Activated T-helper 9 cell treated with anti-CD3 and anti-CD28 coated beads, Interleukin-2, amount 50 U/mL, for 16 hours (primary cell): Measurements from ENCODE around the gene MINDY3.
"Not testable (repeated sequence)": the region's sequence is repeated elsewhere in the genome, so short reads cannot be mapped to it uniquely, and the experiment has no call there.

Experiments used
- DNase-seq: peaks from one replicate; pipeline ENCODE4 v3.0.0-alpha.2; 2020; ENCODE audit warnings: low read depth

Gene MINDY3

DNA sequence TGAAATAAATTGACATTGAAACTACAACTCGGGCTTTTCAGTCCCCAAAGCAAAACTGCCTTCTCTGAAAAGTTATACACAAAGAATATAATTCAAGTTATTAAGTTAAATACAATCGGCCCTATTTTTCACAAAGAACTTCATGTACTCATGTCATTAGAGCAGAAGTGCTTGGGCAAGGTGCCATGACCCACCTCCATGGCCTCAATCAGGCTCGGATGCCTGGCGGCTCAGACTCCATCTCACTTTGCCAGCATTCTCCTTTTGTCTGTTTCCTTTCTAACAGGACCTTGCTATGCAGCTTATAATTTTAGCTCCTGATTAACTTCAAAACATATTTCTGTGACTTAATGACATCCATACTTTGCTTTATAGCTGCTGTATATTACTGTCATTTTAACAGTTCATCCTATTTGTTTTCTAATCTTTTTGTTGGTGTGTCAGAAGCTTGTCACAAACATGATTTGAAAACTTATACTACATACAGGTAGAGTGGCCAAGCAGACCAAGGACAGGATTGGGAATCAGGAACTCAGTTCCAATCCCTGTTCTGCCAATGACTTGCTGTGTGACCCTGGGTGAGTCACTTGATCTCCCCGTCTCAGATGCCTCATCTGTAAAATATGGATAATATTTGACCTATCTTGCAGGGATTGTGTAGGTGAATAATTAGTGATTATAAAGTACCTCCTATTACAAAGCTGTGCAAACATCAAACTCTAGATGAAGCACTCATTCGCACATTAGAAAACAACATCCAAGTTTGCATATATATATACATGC, 79.8 kb downstream of the MINDY3 start:
- DNase-seq, result no peak

- DNase-seq, result no peak
Observed at GRCh38 chr10:15775513-15775912, 84.8 kb downstream of the MINDY3 start.

- DNase-seq, result not testable (repeated sequence)
Observed at GRCh38 chr10:15774534-15774933, 85.8 kb downstream of the MINDY3 start.

DNA sequence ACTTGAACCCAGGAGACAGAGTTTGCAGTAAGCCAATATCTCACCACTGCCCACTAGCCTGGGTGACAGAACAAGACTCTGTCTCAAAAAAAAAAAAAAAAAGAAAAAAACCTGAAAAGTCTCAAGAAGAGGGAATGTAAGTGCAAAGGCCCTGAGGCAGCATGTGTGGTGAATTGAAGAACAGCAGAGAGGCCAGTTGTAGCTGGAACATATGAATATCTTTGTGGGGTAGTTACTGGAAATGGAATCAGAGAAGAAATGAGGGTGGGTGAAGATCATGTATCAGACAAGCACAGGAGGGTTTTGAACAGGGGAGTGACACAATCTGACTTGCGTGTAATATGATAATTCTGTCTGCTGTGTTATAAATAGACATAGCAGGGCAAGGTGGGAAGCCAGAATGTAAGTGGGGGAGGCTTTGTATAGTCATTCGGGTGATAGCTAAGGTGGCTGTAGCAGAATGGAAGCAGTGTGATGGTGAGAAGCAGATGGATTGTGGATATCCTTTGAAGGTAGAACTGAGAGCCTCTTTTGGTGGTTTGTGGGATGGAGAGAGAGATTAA, 95.3 kb downstream of the MINDY3 start:
- no peak for DNase-seq

- DNase-seq, result no peak
Observed at GRCh38 chr10:15763006-15763405, 97.3 kb downstream of the MINDY3 start.

GRCh38 chr10:15762239-15762638, 98.1 kb downstream of the MINDY3 start:
- not testable (repeated sequence) for DNase-seq

GRCh38 chr10:15761224-15761623, 99.1 kb downstream of the MINDY3 start:
- DNase-seq, result not testable (repeated sequence)

DNA sequence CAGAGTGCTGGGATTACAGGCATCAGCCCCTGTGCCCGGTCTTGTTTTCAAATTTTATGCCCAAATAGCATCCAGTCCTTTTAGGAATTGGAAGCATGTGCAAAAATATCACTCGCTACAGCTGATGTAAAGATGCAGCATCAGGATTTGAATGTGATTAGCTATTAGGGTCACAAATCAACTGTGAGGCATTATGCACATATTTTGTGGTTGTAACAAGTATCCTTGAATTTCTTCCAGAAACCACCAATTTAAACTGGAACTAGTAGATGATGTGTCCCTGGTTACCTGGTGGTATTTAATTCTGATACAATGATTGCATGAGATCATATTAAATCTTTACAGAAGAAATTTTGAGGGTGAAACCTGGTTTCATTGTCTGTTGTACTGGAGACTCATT, 99.6 kb downstream of the MINDY3 start:
- DNase-seq, result no peak

DNA sequence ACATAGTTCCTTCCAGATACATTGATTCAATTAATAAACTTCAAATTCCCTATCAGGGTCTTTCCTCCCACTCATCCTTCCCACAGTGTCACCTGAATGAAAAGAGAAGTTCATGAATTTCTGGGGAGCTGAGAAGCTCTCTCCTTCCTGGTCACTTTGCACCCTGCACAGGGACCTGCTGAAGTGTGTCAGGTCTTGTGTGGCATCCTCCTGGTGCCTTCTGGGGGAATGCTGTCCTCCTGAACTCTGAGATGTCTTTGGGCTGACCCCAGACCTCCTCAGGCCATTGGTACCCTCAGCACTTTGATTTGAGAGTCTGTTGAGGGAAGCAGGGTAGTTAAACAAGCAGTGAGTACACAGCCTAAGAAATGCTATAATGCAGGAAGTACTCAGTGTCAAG, 101.0 kb downstream of the MINDY3 start:
- no peak for DNase-seq

DNA sequence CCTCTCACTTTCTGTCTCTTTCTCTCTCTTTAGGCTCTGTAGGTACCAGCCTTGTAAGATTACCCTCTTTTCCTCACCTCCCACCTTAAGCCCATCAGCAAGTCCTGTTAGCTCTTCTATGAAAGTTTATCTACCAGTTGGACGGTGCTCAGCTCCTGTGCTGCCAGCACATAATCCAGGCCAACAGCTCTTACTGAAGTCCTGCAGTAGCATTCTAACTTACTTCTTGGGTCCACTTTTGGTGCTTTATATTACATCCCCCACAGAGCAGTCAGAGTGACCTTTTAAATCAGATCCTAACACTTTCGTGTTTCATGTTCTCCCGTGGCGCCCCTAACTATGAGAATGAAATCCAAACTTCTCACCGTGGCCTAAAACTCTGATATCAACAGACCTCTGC, 101.7 kb downstream of the MINDY3 start:
- DNase-seq, result no peak

DNA sequence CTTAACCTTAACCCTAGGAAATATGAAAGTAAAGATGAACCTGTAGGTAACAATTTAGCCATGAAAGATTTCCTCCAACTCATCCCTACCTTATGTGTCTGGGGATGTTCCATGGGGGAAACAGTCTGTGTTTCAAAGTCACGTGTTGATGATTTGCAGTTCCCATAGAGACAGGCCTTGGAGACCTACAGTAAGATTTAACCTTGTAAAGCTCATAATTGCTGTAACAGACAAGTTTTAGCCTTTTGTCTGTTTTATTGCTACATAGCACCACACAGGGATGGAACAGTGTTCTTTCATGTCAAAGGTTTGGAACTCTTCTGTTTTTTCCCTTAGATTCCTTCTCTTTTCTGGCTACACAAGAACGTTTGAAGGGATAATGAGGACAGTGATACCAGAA, 105.4 kb downstream of the MINDY3 start:
- DNase-seq, result no peak

DNA sequence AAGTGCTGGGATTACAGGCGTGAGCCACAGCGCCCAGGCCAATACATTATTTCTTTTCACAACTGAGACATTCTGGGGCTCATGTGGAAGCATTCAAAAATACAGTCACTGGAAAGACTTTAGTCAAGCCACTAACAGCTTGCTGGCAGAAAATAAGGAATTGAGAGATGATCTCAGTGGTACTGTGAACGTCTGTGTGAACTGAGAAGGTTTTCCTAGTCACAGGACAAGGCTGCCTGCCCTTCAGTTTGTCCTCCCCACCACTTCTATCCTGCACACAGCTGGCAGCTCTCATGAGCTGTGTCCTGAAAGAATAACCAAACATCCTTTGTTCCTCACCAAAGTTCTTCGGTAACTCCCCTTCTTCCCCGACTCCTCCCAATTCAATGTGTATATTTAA, 109.3 kb downstream of the MINDY3 start:
- DNase-seq, result no peak

DNA sequence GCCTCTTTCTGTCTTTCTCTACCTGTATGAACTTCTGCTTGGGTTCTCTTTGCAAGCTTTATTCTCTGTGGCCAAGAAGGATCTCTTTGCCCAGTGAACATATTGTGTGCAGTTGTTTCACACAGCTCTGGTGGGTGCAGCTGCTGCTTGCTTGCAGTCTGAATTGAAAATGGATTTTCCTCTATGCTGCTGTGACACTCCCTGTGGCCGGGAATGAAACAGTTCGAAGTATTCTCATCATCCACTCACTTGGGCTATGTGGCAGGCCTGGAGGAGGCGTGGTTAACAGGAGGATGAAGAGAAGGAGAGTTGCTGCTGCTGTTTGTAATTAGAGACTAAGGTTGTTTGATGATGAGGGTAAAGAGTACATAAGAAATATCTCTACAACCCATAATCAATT, 112.2 kb downstream of the MINDY3 start:
- no peak for DNase-seq

- DNase-seq, result no peak
Observed at GRCh38 chr10:15747632-15748031, 112.7 kb downstream of the MINDY3 start.

DNA sequence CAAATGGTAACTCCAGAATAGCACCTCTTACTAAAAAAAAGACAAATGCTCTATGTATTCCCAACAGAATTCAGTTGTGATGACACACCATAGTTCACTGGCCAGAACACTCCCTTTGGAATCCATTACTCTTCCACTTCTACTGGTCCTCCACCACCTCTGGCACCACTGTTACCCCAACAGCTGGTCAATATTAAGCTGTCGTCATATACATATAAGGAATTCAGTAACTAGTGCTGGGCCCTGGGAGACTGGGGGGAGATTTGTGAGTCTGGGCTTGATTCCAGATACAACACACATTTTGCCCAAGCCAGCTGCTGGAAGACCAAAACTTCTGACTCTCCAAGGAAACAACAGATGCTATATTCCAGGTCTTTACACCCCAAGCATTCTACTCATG, 114.6 kb downstream of the MINDY3 start:
- no peak for DNase-seq

GRCh38 chr10:15744217-15744865, 116.0 kb downstream of the MINDY3 start:
- DNase-seq, result no peak

DNA sequence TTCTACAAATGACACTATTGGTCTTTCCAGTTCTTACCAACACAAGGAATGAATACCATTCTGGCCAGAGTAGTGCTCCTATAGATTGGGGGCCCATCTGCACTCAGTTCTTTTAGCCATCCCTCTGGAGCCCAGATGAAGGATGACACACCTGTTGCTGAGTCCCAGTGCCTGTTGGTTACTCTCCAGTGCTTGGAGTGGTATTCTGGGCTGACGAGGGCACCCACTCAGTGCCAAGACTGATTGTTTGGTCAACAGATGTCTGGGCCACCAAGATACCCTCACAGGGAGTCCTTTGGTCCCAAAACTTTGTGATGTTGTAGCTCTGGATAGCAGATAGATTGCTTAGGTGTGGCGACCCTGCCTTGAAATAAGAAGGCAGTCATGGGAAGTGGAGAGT, 116.9 kb downstream of the MINDY3 start:
- DNase-seq, result no peak

- no peak for DNase-seq
Observed at GRCh38 chr10:15742836-15743235, 117.5 kb downstream of the MINDY3 start.

GRCh38 chr10:15742102-15742501, 118.2 kb downstream of the MINDY3 start:
- no peak for DNase-seq

DNA sequence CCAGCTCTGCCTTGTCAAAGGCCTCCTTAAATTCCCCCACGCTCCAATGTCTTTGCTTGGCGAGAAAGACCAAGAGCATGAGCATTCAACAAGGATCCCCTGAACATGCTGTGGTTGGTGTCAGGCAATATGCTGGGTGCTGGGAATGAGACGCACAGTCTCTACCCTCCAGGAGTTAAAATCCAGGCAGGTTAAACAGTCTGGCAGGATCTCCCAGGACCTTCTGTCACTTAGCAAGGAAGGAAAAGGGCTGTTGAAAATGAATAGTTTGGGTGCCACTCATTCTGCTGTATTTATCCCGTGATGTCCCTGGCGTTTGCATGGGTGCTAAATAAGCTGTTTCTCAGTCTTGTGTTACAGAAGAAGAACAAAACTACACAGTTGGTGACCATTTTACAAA, 118.7 kb downstream of the MINDY3 start:
- no peak for DNase-seq

DNA sequence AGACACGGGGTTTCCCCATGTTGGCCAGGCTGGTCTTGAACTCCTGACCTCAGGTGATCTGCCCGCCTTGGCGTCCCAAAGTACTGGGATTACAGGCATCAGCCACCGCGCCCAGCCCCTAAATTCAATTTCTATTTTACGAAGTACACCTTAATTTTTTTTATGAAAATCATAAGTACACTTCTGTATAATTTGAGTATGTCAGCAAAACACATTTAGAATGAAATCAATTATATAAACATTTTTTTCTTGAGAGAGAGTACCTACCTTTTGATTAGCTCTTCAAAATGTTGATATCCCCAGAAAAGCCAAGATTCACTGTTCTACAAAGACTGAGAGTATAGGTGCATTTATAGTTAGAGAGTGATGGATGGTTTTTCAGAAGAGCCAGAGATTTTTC, 120.0 kb downstream of the MINDY3 start:
- no peak for DNase-seq

GRCh38 chr10:15739254-15739970, 120.9 kb downstream of the MINDY3 start:
- DNase-seq, result no peak
